Right lobe of liver (tissue), 6 donors: ENCODE measurements around the gene MPV17. TPM values are rescaled to one million over a fixed set of nuclear protein-coding genes. Genes with fewer than 3 reads are reported as not detected.
A peak's percentile ranks its signal among the peaks of the same experiment; 100 is the strongest.

Experiments used
- ATAC-seq, 4 donors: fragments of 200-7000 bp; cut with Tn5 transposase; one replicate each; pipeline ENCODE4 v1.9.1; 2020; ENCODE audit warnings: mild to moderate bottlenecking in 4 of 4, moderate library complexity in 4 of 4
- DNase-seq, 3 donors: peaks; one replicate each; pipeline ENCODE4 v3.0.0-alpha.2; 2020
- H3K27ac ChIP-seq, 3 donors: fragments of 200-600 bp; one replicate each; pipeline ENCODE4 v1.8.0; 2022
- H3K27me3 ChIP-seq, 2 donors: fragments of 200-600 bp; one replicate each; pipeline ENCODE4 v1.8.0; 2022
- H3K36me3 ChIP-seq, 4 donors: fragments of 200-600 bp; sonication (generic) in 1 of 4; one replicate each; pipeline versions ENCODE4 v1.5.1 to v1.8.0; 2017 to 2022; ENCODE audit warnings: control low read depth in 1 of 4
- H3K4me1 ChIP-seq, 4 donors: fragments of 200-600 bp; sonication (generic) in 1 of 4; one replicate each; pipeline versions ENCODE4 v1.5.1 to v1.8.0; 2017 to 2022; ENCODE audit warnings: control low read depth in 1 of 4
- H3K4me3 ChIP-seq, 3 donors: fragments of 200-600 bp; one replicate each; pipeline ENCODE4 v1.8.0; 2022
- H3K9me3 ChIP-seq, 4 donors: fragments of 200-600 bp; sonication (generic) in 1 of 4; one replicate each; pipeline versions ENCODE4 v1.5.1 to v1.8.0; 2017 to 2022; ENCODE audit warnings: control low read depth in 1 of 4
- CTCF ChIP-seq, 4 donors: fragments of 200-600 bp in 3 of 4; fragments of 450-650 bp in 1 of 4; IDR thresholded peaks; one replicate each; pipeline versions ENCODE4 v1.5.1 to v1.8.0; 2016 to 2022; ENCODE audit warnings: antibody characterized with exemption in 4 of 4, mild to moderate bottlenecking in 2 of 4
- POLR2A ChIP-seq: fragments of 450-650 bp; IDR thresholded peaks from one replicate; pipeline ENCODE4 v1.6.1; 2017; ENCODE audit warnings: antibody characterized with exemption, mild to moderate bottlenecking
- WGBS: methylation state at CpG from one replicate; pipeline ENCODE4 v1.1.6; 2018; ENCODE audit warnings: low coverage, low lambda C conversion rate; ENCODE audit not compliant: insufficient coverage; ENCODE audit errors: missing lambda C conversion rate; 5-methylcytosine and 5-hydroxymethylcytosine counted together
- intact Hi-C, 2 donors: fragments of 100-400 bp; cut with DNase I; formaldehyde crosslinking; loops; one replicate each; pipeline versions ENCODE4 v1.11.2 to v1.14.1; 2022
- total RNA-seq, 6 experiments: library from RNA; depleted of rRNA in 2 of 6; stranded (reverse); fragments of >200 nt in 2 of 6; fragmentation: NEBNext Ultra II Directional in 3 of 6; extraction: Animal tissue kit (Norgen Biotek cat#: 25700) in 3 of 6; gene quantifications; one replicate each; pipeline versions ENCODE4 v1.1.0 to v1.2.4, GENCODE V29; 2016 to 2023
- donor health status: DM: no; HTN: yes; CAD: no.
- donor health status: DM: no; HTN: no; CAD: no.
- donor health status: DM: no; HTN: no; CAD: no.
- donor health status: DM: no; HTN: yes; CAD: no.
- donor health status: DM: no; HTN: yes; CAD: no.

MPV17 gene
- total RNA-seq, 6 experiments from 2014 or later: 17.2 to 82.3 (median 30.4) TPM

- ATAC-seq (no peak), DNase-seq (no peak)
- Histone ChIP-seq H3K36me3 (no peaks in the 10 kb centered on the region), H3K4me1 (peaks cover 0 to 31% (median 2%) of the 10 kb centered on the region in 4 donors), H3K4me3 (peak overlapping the region; percentile 25 to 51 (median 39)), H3K27me3 (peaks cover 0 to 27% of the 10 kb centered on the region in 2 donors), H3K27ac (no peak overlapping the region), H3K9me3 (no peaks in the 10 kb centered on the region)
- 2% methylated on average over 26 of the region's 46 CpGs for WGBS
- intact Hi-C loops: no loop called here
- TF ChIP-seq POLR2A (no peak), CTCF (IDR thresholded peaks at IDR 0.05) (no peak)
Observed at GRCh38 chr2:27263287-27264252, 59.3 kb downstream of the MPV17 start.

- Histone ChIP-seq H3K4me3 (peak within 1 kb of the TSS; percentile 25 to 51 (median 39)), H3K27ac (no peak within 1 kb of the TSS), H3K9me3 (no peaks in the 10 kb centered on the region), H3K4me1 (peaks cover 0 to 31% (median 2%) of the 10 kb centered on the region in 4 donors), H3K27me3 (peaks cover 0 to 27% of the 10 kb centered on the region in 2 donors), H3K36me3 (no peaks in the 10 kb centered on the region)
- TF ChIP-seq POLR2A (no peak), CTCF (IDR thresholded peaks at IDR 0.05) (no peak)
- DNase-seq: peak; percentile 70 to 72 (median 71)
- WGBS: 5% methylated on average over 11 of the region's 96 CpGs
- intact Hi-C loops: no loop called here
- peak; percentile 86 to 89 (median 88) for ATAC-seq
Observed at GRCh38 chr2:27262379-27263286, 60.3 kb downstream of the MPV17 start, which contains the start of gene SLC30A3. SLC30A3 (minus strand) TSS chr2:27263047; CDS start chr2:27262906, 141 bp downstream.

GRCh38 chr2:27261926-27262298 is 61.0 kb downstream of the MPV17 start:
- H3K27me3 ChIP-seq: peaks cover 0 to 27% of the 10 kb centered on the region in 2 donors
- DNase-seq (no peak), ATAC-seq (no peak)
- H3K9me3 ChIP-seq: no peaks in the 10 kb centered on the region
- 14% methylated on average over 11 of the region's 40 CpGs for WGBS
- H3K4me3 ChIP-seq: no peak overlapping the region
- H3K27ac ChIP-seq: no peak overlapping the region
- TF ChIP-seq POLR2A (no peak), CTCF (IDR thresholded peaks at IDR 0.05) (no peak)
- intact Hi-C loops: no loop called here
- peaks cover 0 to 31% (median 2%) of the 10 kb centered on the region in 4 donors for H3K4me1 ChIP-seq
- no peaks in the 10 kb centered on the region for H3K36me3 ChIP-seq

GRCh38 chr2:27261241-27261925 is 61.5 kb downstream of the MPV17 start:
- Histone ChIP-seq H3K27ac (no peak overlapping the region), H3K36me3 (no peaks in the 10 kb centered on the region), H3K4me1 (peaks cover 0 to 31% (median 2%) of the 10 kb centered on the region in 4 donors), H3K27me3 (peaks cover 0 to 27% of the 10 kb centered on the region in 2 donors), H3K4me3 (no peak overlapping the region), H3K9me3 (no peaks in the 10 kb centered on the region)
- TF ChIP-seq CTCF (IDR thresholded peaks at IDR 0.05): no peak
- TF ChIP-seq POLR2A: no peak
- DNase-seq: no peak
- intact Hi-C loops: no loop called here
- ATAC-seq: no peak
- 48% methylated on average over 7 of the region's 11 CpGs for WGBS
